HG02981 (cell line): Measurements from ENCODE around the gene CENPN.

Experiments used
- ATAC-seq: cut with Tn5 transposase; IDR thresholded peaks from one replicate; pipeline ENCODE4 v1.9.1; 2021; ENCODE audit warnings: mild to moderate bottlenecking, moderate library complexity; ENCODE audit not compliant: unreplicated experiment

Gene CENPN

GRCh38 chr16:81006813-81007695, at the start of gene CENPN, which contains the start of gene CMC2:
TSS of gene CENPN (plus strand) at chr16:81007214. CDS start at chr16:81011940, 4,726 bp downstream.
TSS of gene CMC2 (minus strand) at chr16:81006885. CDS start at chr16:80997394, 9,491 bp downstream.
- peak; percentile 85 for ATAC-seq

DNA sequence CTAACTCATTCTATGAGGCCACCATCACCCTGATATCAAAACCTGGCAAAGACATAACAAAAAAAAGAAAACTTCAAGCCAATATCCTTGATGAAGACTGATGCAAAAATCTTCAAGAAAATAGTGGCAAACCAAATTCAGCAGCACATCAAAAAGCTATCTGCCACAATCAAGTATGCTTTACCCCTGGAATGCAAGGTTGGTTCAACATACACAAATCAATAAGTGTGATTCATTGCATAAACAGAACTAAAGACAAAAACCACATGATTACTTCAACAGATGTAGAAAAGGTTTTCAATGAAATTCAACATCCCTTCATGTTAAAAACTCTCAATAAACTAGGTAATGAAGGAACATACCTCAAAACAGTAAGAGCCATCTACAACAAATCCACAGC, 48.7 kb upstream of the CENPN start:
- ATAC-seq, result no peak

GRCh38 chr16:80962879-80963278, 44.1 kb upstream of the CENPN start:
- no peak for ATAC-seq

DNA sequence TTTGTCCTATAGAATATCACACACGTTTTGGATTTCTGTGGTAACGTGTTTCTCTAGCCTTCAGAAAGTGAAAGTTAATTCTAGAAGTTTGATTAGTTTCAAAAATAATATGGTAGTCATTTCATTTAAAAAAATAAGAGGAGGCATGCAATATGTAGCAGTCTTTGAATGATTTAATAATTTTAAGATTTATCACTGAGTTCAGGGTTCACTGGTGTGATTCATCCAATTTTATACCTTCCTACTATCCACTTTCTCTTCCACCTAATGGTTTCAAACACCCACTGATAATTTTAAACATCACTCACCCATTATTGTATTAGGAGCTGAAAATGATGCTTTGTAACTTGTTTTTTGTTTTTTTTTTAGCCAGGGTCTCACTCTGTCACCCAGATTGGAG, 42.7 kb upstream of the CENPN start:
- ATAC-seq, result no peak

GRCh38 chr16:80966617-80967016, 40.4 kb upstream of the CENPN start:
- no peak for ATAC-seq

DNA sequence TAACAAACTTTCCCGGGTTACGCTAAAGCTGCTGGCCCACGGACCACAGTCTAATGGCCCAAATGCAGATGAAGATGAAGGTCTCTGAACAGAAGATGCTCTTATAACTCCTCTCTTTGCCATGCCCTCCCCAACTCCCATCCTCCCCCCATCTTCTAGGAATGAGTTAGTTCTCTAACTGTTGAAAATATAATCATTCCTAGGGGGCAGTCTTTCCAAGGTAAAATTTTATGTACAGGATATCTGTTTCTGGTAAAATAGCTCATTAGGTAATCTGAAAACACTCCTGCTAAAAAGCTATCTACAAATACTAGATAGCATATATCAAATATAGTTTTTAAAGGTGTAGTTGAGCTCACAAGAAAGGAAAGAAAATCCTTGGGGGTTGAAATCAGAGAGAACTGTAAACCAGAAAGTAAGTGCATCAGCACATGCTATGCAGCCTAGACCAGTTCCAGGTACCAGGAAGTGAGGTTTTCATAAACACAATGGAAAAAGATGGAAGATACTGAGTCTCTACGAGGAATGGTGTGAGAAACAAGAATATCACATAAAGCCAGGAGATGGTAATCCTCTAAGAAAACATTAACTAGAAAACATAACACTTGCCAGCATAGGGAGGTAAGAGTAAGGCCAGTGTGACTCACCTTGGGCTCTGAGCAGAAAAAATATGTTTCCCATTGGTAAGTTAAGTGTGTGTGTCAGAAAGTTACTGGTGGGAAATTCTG, 38.5 kb upstream of the CENPN start:
- no peak for ATAC-seq

DNA sequence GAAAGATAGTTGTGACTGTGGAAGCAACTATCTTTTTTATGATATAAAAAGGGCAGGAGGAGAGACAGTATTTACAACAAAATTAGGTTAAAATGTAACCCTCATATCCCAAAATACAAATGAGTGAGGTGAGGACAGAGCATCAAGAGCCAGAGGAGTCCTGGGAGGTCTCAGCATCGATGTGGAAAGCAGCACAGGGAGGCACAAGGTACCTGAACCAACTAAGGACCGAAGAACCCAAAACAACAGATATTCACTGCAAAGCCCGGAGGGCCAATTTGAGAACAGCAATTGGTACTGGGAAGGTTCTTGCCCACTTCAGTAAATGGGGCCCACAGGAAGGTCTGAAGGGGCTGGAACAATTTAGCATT, 37.9 kb upstream of the CENPN start:
- ATAC-seq, result no peak

DNA sequence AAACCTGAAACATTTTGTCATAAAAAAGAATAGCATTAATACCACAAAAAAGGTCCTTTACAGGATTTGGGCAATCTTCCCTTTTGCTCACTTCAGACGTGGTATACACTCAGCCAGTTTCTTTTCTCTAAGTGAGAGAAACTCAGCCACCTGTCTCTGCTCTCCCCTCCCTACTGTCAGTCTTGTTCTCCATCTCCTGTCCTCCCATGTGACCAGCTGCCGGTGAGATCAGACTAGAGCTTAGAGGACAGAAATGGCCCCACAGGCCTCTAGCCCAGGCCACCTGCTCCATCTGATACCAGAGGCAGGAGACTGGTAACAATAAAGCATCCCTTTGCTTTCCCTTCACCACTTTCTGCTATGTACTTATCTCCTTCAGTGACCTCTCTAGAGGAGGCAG, 35.2 kb upstream of the CENPN start:
- ATAC-seq, result no peak

DNA sequence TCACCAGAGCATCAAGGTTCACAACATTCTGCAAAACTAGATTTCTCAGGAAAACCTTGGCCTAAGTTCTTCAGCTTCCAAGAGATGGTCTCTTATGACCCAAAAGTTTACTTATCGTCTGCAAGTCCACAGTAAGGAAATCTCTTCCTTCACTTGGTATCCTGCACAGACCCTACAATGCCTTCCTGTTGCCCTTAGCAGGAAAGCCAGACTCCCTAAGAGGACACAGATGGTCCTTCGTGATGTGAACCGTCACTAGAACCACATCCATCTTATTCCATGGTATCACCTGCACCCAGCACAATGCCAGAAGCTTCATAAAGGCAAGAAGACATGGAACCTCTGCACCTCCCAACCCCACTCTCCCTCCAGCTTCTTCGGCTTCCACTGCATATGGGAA, 34.4 kb upstream of the CENPN start:
- no peak for ATAC-seq

DNA sequence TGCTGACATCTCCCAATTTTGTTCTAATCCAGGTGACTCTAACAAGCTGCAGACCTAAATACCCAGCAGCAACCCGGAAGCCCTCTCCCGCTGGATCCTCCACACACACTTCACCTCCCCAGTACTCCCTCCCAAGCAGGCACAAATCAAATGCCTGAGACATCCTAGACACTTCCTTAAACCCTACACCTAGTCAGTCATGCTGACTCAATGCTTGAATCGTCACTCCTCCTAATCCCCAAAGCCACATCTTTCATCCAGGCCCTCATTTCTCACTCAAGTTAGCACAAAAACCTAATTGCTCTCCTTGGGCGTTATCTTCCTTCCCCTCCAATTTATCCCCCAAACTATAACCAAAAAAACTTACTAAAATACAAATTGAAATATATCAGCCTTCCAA, 33.0 kb upstream of the CENPN start:
- no peak for ATAC-seq

DNA sequence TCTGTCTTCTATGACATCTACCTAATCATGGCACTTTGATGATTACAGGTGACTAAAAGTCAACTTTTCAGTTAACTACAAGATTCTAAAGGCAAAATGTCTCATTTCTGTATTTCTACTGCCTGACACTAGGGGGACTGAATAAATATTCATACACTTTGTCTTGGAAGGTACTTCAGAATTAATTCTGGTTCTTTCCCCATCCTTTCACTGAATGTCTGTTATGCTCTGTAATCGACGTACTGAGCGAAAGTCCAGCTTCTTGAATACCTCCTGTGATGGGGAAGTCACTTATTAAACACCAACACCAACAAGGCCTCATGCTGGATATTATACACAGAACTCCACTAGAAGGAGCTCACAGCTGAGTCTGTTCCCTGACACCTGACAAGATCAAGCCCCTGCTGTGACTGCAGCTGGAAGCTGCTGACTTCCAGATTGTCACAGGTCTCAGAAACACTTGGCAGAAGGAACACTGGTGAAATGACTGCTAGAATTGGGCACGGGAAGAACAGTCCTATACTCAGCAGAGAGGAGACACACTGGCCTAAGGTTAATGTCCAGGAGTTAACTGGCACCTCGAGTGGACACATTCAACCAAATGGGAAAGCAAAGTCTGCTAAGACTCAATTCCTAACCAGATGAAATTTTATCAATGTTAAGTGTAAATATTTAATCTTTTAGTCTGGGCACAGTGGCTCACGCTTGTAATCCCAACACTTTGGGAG, 32.2 kb upstream of the CENPN start:
- ATAC-seq, result no peak

GRCh38 chr16:80976946-80977345, 30.1 kb upstream of the CENPN start:
- ATAC-seq, result no peak

GRCh38 chr16:80981103-80981502, 25.9 kb upstream of the CENPN start:
- ATAC-seq, result no peak

DNA sequence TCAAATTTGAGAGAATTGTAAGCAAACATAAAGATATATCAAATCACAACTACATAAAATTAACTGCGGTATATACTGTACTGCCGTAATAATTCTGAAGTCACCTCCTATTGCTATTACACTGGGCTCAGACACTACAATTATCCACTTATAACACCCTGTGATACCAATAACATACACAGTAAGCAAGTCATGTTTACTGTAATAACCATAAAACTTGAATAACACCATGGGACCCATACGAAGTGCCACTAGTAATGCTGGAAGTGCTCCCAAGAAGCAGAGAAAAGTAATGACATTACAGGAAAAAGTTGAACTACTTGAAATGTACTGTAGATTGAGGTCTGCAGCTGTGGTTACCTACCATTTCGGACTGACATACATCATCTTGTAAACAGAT, 24.4 kb upstream of the CENPN start:
- ATAC-seq, result no peak

- ATAC-seq, result no peak
Measured at GRCh38 chr16:80984124-80984892, 22.7 kb upstream of the CENPN start.

DNA sequence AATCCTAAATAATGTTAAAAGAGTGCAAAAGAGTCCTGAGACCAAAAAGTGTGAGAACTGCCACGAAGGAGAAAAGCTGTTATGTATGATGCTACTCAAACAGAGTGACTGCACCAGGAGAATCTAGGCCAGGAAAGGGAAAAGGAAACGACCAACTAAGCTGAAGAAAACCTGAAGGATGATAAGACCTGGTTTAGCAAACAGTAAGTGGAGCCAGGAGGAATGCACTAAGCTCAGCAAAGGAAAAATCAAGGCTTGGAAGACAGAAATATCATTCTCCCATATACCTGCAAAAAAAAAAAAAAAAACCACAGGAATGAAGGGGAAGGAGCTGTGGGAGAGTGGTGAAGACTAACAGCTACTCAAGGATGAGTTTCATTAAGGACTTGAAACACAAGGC, 21.4 kb upstream of the CENPN start:
- ATAC-seq, result no peak

DNA sequence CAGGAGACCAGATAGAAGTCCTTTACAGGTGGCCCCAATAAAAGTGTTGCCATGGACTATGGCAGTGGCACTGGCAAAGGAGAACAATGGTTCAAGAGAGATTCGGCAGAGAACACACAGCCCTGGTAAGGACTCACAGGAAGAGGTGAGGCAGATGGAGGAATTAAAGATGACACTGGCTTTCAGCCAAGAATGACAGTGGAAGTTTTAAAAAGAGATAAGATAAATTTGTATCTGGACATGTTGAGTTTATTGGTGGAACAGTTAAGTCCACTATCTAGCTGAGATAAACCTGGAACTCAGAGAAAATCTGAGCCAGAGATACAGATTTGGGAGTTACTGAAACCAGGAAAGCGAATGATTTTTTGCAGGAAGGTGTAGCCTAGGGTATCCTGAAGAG, 20.5 kb upstream of the CENPN start:
- no peak for ATAC-seq

GRCh38 chr16:80988756-80989155, 18.3 kb upstream of the CENPN start:
- ATAC-seq, result no peak

DNA sequence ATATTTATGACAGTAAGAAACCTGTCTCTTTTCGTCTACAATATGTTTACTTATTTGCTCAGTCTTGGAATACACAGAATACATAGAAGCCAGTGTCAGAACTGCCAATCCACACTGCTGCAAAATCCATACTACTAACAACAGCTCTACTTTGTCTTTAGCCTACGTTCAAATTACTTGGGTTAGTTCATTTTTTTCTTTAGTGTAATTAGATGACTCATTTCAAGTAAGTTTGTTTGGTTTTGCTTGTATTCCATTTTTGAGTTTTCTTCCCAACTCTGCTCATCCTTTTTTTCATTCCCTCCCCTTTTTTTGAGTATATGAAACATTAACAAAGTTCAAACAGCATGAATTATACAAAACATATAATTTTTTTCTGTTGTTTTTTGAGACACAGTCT, 17.2 kb upstream of the CENPN start:
- no peak for ATAC-seq

DNA sequence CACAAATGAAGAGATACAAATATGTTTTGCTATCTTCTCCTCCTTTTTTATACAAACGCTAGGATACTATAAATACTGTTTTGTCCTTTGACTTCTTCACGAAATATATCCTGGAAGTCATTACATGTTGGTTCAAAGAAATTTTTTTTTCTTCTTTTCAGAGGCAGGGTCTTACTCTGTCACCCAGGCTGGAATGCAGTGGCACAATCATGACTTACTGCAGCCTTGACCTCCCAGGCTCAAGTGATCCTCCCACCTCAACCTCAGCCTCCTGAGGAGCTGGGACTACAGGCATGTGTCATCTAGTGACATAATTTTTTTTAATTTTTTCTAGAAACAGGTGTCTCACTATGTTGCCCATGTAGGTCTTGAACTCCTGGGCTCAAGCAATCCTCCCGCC, 16.4 kb upstream of the CENPN start:
- no peak for ATAC-seq

DNA sequence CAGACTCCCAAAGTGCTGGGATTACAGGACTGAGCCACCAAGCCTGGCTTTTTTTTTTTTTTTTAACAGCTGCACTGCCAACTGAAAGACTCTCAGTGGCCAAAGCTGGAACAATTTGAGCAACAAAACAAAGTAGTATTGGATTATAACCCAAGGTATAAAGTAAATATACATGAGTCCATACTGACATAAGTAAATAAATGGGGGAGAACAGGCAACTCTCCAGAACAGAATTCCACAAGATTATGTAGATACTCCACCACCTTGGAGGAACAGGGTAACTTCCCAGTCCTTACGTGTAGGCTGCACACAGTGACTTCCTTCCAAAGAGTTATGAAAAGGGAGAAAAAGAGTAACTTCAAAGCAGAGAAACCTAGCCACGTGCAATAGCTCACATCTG, 16.0 kb upstream of the CENPN start:
- no peak for ATAC-seq
